ENCODE measurements around the gene SLC6A7.

SLC6A7 gene

GRCh38 chr5:150189728-150190502 is at the start of gene SLC6A7:
Gene SLC6A7 (plus strand): TSS chr5:150190062. CDS start chr5:150190328, 266 bp downstream.
- no peak for DNase-seq

- DNase-seq = no peak
These were observed 49.0 kb upstream of the SLC6A7 start for GRCh38 chr5:150140830-150141229.

- DNase-seq = no peak
These were observed 48.2 kb upstream of the SLC6A7 start for GRCh38 chr5:150141544-150142184.

GRCh38 chr5:150142185-150142958 is 47.5 kb upstream of the SLC6A7 start:
- no peak for DNase-seq

GRCh38 chr5:150142959-150143349 is 46.9 kb upstream of the SLC6A7 start:
- DNase-seq = no peak

DNA sequence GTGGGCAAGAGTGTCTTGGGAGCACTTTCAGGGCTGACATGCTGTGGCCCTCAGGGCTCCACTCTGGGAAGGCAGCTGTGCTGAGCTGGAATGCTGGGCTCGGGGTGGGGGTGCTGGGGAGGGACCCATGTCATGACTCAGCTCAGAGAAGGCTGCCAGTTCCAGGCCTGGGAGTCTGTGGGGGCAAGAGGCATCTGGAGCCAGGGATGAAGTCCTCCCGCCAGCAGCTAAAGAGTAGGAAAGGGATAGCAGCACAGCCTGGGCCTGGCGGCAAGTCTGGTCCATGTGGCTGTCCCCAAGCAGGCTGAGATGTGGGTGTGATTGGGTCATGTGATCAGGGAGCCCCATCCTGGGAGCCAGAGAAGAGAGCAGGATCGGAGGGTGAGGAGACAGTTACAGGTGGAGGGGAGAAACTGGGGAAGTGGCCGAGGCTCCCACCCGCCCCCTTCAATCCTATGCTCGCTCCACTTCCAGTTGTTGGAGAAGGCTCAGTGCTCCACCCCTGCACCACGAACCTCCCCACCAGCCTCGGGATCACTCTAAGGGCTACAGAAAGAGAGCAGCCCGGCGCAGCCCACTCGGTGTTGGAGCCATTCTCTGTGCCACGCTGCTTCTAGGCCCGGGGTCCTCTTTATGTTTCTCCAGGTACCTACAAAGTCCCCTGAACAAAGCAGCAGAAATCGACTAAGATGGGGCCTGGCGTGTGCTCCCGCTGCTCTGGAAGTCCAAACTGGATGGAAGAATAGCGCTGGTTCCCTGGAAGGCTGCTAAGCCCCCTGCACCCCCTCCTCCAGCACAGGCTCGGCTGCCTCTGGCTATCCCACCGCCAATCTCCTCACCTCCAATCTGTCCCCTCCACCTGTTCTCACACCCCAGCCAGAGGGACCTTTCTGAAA is 46.3 kb upstream of the SLC6A7 start:
- no peak for DNase-seq

- no peak for DNase-seq
These were observed 45.5 kb upstream of the SLC6A7 start for GRCh38 chr5:150144246-150144801.

DNA sequence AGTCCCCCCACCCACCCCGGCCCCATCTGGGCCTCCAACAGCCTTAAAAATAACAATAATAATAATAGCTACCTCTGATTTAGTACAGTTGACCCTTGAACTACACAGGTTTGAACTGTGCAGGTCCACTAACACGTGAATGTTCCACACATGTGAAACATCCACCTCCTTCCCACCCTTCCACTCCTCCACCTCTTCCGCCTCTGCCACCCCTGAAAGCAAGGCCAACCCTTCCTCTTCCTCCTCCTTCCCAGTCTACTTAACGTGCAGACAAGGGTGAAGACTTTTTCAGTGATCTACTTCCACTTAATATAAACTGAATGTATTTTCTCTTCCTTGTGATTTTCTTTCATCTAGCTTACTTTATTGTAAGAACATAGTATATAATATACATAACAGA is 45.0 kb upstream of the SLC6A7 start:
- DNase-seq = no peak

DNA sequence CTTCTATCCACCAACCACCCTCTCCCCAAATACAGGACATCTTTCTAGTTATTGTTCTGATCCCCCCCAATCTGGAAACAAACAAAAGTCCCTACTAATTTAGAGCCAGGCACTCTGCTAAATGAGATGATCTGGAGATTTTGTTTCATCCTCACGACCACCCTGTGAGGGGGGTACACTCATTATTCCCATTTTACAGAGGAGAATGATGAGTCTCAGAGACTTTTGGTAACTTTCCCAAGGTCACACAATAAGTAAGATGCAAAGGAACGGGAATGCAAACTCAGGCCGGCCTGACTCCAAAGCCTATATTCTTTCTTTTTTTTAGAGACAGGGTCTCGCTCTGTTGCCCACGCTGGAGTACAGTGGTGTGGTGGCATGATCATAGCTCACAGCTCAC is 43.6 kb upstream of the SLC6A7 start:
- no peak for DNase-seq

DNA sequence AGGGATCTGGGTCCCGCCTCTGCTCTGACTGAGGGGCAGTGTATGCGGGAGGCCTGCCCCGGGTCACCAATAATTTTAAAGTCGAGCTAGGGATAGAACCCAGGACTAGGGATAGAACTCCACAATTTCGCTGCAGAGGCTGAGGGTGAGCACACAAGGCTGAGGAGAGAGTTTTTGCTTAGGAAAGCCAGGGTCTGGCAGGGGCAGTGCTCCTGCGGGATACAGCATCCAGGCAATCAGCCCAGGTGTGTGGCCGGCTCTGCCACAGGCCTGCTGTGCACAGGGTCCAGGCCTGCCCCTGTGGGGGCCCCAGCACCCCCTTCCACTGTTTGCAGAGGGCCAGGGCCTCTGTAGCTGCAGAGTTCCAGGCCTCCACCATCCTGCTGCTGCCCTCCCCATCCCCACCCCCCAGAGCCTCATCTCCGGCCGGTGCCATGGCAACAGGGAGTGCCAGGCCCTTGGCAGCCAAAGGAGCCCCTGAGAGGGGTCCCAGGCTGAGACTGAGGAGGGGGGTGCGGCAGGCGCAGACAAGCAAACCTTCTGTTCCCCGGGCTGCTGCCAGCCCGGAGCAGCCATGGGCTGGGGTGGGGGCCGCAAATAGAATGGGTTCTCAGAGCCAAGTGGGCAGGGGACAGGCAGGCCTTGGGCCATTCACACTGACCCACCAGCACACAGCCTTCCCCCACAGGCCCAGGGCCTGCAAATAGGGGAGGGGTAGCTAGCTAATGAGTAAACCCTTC is 42.8 kb upstream of the SLC6A7 start:
- no peak for DNase-seq

DNA sequence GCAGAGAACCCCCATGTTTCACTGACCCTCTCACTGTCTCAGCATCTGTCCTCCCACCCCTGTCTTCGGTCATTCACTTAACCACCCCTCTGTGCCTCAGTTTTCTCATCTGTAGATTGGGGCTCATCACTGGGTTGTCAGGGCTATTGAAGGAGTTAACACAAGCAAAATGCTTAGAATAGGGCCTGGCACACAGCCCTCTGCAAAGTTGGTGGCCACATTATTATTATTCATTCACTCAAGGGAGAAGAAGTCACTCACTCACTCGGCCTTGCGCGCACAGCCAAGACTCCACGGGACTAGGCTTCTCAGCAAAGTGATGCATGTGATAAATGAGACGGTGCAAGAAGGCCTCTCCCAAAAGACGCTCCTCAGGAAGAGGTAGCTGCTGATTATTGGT is 42.2 kb upstream of the SLC6A7 start:
- DNase-seq = no peak

- no peak for DNase-seq
These were observed 41.5 kb upstream of the SLC6A7 start for GRCh38 chr5:150148117-150148927.

GRCh38 chr5:150149618-150150017 is 40.2 kb upstream of the SLC6A7 start:
- DNase-seq = no peak

DNA sequence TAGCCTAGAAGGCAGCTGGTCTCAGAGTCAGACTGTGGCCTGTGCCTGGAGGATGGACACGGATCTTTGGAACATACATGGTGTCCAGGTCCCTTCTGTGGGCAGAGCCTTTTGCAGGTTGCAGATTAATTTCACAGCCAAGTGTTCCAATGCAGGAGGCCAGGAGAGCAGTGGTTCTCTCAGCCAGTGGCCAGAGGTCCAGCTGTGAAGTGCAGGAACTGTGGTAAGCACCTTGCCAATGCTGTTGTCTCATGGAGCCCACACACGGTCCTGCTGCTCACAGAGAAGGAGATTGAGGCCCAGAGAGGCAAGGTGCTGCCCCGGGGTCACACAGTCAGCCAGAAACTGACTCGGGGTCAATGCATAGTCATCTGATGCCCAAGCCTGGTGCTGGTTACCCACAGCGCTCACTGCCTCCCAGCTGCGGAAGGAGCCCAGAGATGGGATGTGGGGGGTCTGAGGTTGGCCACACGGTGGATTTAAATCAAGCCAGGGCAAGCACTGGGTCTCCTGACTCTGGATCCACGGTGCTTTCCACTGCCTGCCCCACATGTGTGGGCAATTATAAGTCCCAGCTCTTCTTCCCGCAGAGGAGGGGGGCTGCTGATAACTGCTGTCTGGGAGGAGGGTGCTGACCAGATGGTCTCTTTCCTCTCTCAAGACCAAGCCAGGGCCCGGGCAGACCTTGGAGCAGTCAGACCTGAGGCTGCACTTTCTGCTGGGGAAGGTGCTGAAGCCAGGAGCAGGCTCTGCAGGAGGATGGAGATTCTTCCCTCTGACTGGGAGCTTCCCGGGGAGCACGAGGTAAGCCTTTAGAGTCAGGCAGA is 37.0 kb upstream of the SLC6A7 start:
- DNase-seq = no peak

DNA sequence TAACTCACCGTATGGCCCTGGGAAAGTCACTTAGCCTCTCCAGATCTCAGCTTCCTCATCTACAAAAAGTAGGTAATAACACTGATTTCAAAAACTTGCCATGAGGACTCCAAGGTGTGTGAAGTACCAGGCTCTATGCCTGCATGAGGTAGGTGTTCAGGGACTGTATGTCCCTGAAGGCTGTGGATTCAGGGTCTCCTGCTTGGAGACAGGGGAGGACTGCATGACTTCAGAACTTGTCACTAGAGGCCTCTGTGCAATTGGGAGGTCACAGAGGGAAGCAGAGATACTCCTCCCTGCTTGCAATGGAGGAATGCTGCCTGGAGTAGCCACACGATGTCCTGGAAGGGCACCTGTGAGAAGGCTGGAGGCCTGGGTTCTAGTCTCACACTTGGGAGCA is 36.4 kb upstream of the SLC6A7 start:
- no peak for DNase-seq

GRCh38 chr5:150153957-150154617 is 35.8 kb upstream of the SLC6A7 start:
- no peak for DNase-seq

GRCh38 chr5:150154618-150155128 is 35.2 kb upstream of the SLC6A7 start:
- no peak for DNase-seq

- no peak for DNase-seq
These were observed 34.4 kb upstream of the SLC6A7 start, which contains the start of gene PDGFRB for GRCh38 chr5:150155258-150156026. Gene PDGFRB (minus strand): TSS chr5:150155845. CDS start chr5:150137047, 18,798 bp downstream.

All from NCI-H1930 (cell line).